Neutrophil (primary cell): ENCODE measurements around the gene FTCDNL1.

Experiments used
- H3K27ac ChIP-seq: fragments of 200-600 bp; sonication (generic); 2 replicates; pipeline ENCODE4 v1.5.1; 2016; ENCODE audit warnings: mild to moderate bottlenecking, moderate library complexity
- H3K27me3 ChIP-seq: fragments of 200-600 bp; sonication (generic); 2 replicates; pipeline ENCODE4 v1.6.0; 2016; ENCODE audit warnings: mild to moderate bottlenecking
- H3K36me3 ChIP-seq: fragments of 200-600 bp; sonication (generic); 2 replicates; pipeline ENCODE4 v1.5.1; 2017
- H3K4me1 ChIP-seq, 2 experiments: fragments of 200-600 bp in 1 of 2; sonication (generic) in 1 of 2; 1 replicate in 1 of 2; 2 replicates in 1 of 2; pipeline versions ENCODE4 v1.5.1 to v1.6.1; 2013 to 2016; ENCODE audit warnings: low read depth in 1 of 2, low read length in 1 of 2, mild to moderate bottlenecking in 1 of 2, moderate library complexity in 1 of 2; ENCODE audit not compliant: control insufficient read depth in 1 of 2, insufficient read depth in 1 of 2
- H3K4me3 ChIP-seq, 2 experiments: fragments of 200-600 bp in 1 of 2; sonication (generic) in 1 of 2; 1 replicate in 1 of 2; 2 replicates in 1 of 2; pipeline ENCODE4 v1.5.1; 2013 to 2016; ENCODE audit warnings: low read depth in 1 of 2, low read length in 1 of 2, mild to moderate bottlenecking in 1 of 2, moderate library complexity in 1 of 2
- H3K9me3 ChIP-seq: fragments of 200-600 bp; sonication (generic); 2 replicates; pipeline ENCODE4 v1.5.1; 2016
- CTCF ChIP-seq: fragments of 200-600 bp; sonication (generic); IDR thresholded peaks from 2 replicates; pipeline ENCODE4 v1.5.1; 2016; ENCODE audit warnings: antibody characterized with exemption

The FTCDNL1 gene

GRCh38 chr2:199716807-199717586 lies 134.0 kb downstream of the FTCDNL1 start:
- Histone ChIP-seq H3K27ac (no peak overlapping the region), H3K9me3 (no peaks in the 10 kb centered on the region), H3K4me3 (no peak overlapping the region), H3K27me3 (no peaks in the 10 kb centered on the region), H3K36me3 (no peaks in the 10 kb centered on the region), H3K4me1 (no peaks in the 10 kb centered on the region)
- TF ChIP-seq CTCF = no peak

- Histone ChIP-seq H3K27me3 (no peaks in the 10 kb centered on the region), H3K36me3 (no peaks in the 10 kb centered on the region), H3K9me3 (no peaks in the 10 kb centered on the region), H3K27ac (no peak overlapping the region), H3K4me1 (no peaks in the 10 kb centered on the region), H3K4me3 (no peak overlapping the region)
- no peak for TF ChIP-seq CTCF
These were observed 137.2 kb downstream of the FTCDNL1 start for GRCh38 chr2:199713746-199714145.

DNA sequence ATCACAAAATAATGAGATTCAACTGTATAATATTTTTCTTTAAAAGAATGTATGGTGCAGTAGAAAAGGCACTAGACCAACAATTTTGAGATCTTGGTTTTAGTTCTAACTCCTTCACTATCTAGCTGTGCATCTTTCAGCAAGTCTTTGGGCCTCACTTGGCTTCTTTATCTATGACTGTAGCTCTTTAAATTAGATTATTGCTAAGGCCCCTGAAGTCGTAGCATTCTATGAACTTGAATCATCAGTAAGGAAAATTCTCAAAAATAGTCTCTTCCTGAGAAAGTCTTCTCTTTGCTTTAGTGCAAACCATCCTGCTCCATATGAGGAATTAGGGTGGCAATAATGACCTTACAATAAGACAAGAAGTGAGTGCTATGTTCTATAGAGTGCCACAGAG lies 140.4 kb downstream of the FTCDNL1 start:
- no peaks in the 10 kb centered on the region for H3K9me3 ChIP-seq
- H3K36me3 ChIP-seq = no peaks in the 10 kb centered on the region
- H3K27me3 ChIP-seq = no peaks in the 10 kb centered on the region
- TF ChIP-seq CTCF = no peak
- no peak overlapping the region for H3K4me3 ChIP-seq
- H3K27ac ChIP-seq = no peak overlapping the region
- no peaks in the 10 kb centered on the region for H3K4me1 ChIP-seq
